ENCODE results near the gene NUBP2.

The NUBP2 gene

GRCh38 chr16:1809281-1809801 lies 26.6 kb downstream of the NUBP2 start:
- DNase-seq (ENCODE audit: low spot score) = no peak

- no peak for DNase-seq (ENCODE audit: low spot score)
These were observed 27.3 kb downstream of the NUBP2 start for GRCh38 chr16:1810106-1810505.

GRCh38 chr16:1810536-1810935 lies 27.8 kb downstream of the NUBP2 start:
- DNase-seq (ENCODE audit: low spot score) = no peak

GRCh38 chr16:1812732-1813163 lies 30.0 kb downstream of the NUBP2 start:
- DNase-seq (ENCODE audit: low spot score) = no peak

- DNase-seq (ENCODE audit: low spot score) = no peak
These were observed 32.7 kb downstream of the NUBP2 start for GRCh38 chr16:1815461-1815860.

- DNase-seq (ENCODE audit: low spot score) = no peak
These were observed 33.9 kb downstream of the NUBP2 start for GRCh38 chr16:1816396-1817275.

GRCh38 chr16:1817276-1817589 lies 34.5 kb downstream of the NUBP2 start:
- no peak for DNase-seq (ENCODE audit: low spot score)

GRCh38 chr16:1817716-1818115 lies 35.0 kb downstream of the NUBP2 start:
- DNase-seq (ENCODE audit: low spot score) = no peak

GRCh38 chr16:1818204-1818872 lies 35.6 kb downstream of the NUBP2 start:
- no peak for DNase-seq (ENCODE audit: low spot score)

- no peak for DNase-seq (ENCODE audit: low spot score)
These were observed 36.2 kb downstream of the NUBP2 start for GRCh38 chr16:1818873-1819525.

GRCh38 chr16:1819611-1820010 lies 36.9 kb downstream of the NUBP2 start:
- no peak for DNase-seq (ENCODE audit: low spot score)

GRCh38 chr16:1820096-1820945 lies 37.6 kb downstream of the NUBP2 start:
- DNase-seq (ENCODE audit: low spot score) = no peak

GRCh38 chr16:1820946-1821290 lies 38.2 kb downstream of the NUBP2 start:
- no peak for DNase-seq (ENCODE audit: low spot score)

- DNase-seq (ENCODE audit: low spot score) = no peak
These were observed 39.3 kb downstream of the NUBP2 start for GRCh38 chr16:1821861-1822611.

- DNase-seq (ENCODE audit: low spot score) = no peak
These were observed 40.0 kb downstream of the NUBP2 start for GRCh38 chr16:1822801-1823200.

- DNase-seq (ENCODE audit: low spot score) = no peak
These were observed 41.1 kb downstream of the NUBP2 start for GRCh38 chr16:1823821-1824220.

- no peak for DNase-seq (ENCODE audit: low spot score)
These were observed 42.7 kb downstream of the NUBP2 start for GRCh38 chr16:1825381-1825863.

GRCh38 chr16:1825864-1826690 lies 43.3 kb downstream of the NUBP2 start:
- no peak for DNase-seq (ENCODE audit: low spot score)

GRCh38 chr16:1826691-1827573 lies 44.2 kb downstream of the NUBP2 start, which contains the start of the genes FAHD1 and HAGH:
Gene FAHD1, plus strand, starts transcription at chr16:1827206. Its CDS starts 33 bp downstream, at chr16:1827239.
Gene HAGH, minus strand, starts transcription at chr16:1826825. Its CDS starts 38 bp downstream, at chr16:1826787.
- DNase-seq (ENCODE audit: low spot score) = peak; percentile 98
